ENCODE measurements around the gene SPDYE4.

The SPDYE4 gene

DNA sequence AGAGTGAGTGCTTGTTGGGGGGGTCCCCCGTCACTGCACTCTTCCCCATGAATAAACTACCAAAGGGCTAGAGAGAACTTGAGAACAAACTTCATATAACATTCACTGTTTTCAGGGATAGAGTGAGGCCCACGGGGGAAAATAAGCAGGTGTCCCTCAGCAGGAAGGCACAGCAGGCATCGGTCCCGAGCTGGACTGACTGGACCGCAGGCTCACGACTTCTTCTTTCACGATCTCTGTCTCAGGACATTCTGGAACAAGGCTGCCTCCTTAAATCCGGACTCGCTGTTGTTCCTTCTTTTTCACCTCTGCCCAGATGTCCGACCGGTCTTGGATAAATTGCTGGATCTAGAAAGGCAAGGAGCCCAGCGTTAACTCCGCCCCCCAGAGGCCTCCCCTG, 28.5 kb downstream of the SPDYE4 start:
- POLR2A ChIA-PET: no interaction called here
- CTCF ChIA-PET: no interaction called here
- TF ChIP-seq, protein P1, sequence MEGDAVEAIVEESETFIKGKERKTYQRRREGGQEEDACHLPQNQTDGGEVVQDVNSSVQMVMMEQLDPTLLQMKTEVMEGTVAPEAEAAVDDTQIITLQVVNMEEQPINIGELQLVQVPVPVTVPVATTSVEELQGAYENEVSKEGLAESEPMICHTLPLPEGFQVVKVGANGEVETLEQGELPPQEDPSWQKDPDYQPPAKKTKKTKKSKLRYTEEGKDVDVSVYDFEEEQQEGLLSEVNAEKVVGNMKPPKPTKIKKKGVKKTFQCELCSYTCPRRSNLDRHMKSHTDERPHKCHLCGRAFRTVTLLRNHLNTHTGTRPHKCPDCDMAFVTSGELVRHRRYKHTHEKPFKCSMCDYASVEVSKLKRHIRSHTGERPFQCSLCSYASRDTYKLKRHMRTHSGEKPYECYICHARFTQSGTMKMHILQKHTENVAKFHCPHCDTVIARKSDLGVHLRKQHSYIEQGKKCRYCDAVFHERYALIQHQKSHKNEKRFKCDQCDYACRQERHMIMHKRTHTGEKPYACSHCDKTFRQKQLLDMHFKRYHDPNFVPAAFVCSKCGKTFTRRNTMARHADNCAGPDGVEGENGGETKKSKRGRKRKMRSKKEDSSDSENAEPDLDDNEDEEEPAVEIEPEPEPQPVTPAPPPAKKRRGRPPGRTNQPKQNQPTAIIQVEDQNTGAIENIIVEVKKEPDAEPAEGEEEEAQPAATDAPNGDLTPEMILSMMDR (IDR thresholded peaks at IDR 0.05; ENCODE audit: insufficient read depth, low read length, missing control alignments): no peak

GRCh38 chr17:8729421-8729820, 28.9 kb downstream of the SPDYE4 start:
- TF ChIP-seq, protein P1 (IDR thresholded peaks at IDR 0.05; ENCODE audit: insufficient read depth, low read length, missing control alignments): no peak
- ChIA-PET POLR2A (no interaction called here), CTCF (no interaction called here)
- DNase-seq (ENCODE audit: low read depth, low spot score): no peak
- no peak overlapping the region for H3K4me3 ChIP-seq (ENCODE audit: low read depth, low read length)

More for the DNA sequence above, 28.5 kb downstream of the SPDYE4 start:
- no peak overlapping the region for H3K4me3 ChIP-seq (ENCODE audit: low read depth, low read length)
- no peak for DNase-seq (ENCODE audit: low read depth, low spot score)

DNA sequence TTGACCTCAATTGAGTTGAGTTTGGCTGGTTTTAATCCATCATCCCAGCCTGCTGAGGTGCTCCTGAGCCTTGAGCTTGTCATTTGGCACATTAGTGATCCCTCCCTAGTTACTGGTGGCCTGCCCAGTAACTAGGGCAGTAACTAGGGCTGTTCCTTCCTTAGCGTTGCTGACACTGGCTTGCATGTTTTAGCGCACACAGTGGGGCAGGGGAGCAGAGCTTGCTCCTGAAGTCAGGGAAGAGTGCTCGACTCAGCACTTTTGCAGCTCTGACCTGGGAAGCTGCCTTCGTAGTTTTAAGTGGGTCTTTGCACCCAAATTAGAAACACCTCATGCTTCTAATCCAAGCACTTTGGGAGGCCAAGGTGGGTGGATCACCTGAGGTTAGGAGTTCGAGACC, 29.4 kb downstream of the SPDYE4 start:
- ChIA-PET POLR2A (no interaction called here), CTCF (no interaction called here)
- H3K4me3 ChIP-seq (ENCODE audit: low read depth, low read length): no peak overlapping the region
- DNase-seq (ENCODE audit: low read depth, low spot score): no peak
- TF ChIP-seq, protein P1 (IDR thresholded peaks at IDR 0.05; ENCODE audit: insufficient read depth, low read length, missing control alignments): no peak

GRCh38 chr17:8728251-8728938, 30.0 kb downstream of the SPDYE4 start:
- H3K4me3 ChIP-seq (ENCODE audit: low read depth, low read length): no peak overlapping the region
- no peak for DNase-seq (ENCODE audit: low read depth, low spot score)
- ChIA-PET POLR2A (no interaction called here), CTCF (no interaction called here)
- TF ChIP-seq, protein P1 (IDR thresholded peaks at IDR 0.05; ENCODE audit: insufficient read depth, low read length, missing control alignments): no peak

- DNase-seq (ENCODE audit: low read depth, low spot score): no peak
- ChIA-PET CTCF (no interaction called here), POLR2A (no interaction called here)
- TF ChIP-seq, protein P1 (IDR thresholded peaks at IDR 0.05; ENCODE audit: insufficient read depth, low read length, missing control alignments): no peak
- no peak overlapping the region for H3K4me3 ChIP-seq (ENCODE audit: low read depth, low read length)
These were observed 31.3 kb downstream of the SPDYE4 start for GRCh38 chr17:8726941-8727555.

DNA sequence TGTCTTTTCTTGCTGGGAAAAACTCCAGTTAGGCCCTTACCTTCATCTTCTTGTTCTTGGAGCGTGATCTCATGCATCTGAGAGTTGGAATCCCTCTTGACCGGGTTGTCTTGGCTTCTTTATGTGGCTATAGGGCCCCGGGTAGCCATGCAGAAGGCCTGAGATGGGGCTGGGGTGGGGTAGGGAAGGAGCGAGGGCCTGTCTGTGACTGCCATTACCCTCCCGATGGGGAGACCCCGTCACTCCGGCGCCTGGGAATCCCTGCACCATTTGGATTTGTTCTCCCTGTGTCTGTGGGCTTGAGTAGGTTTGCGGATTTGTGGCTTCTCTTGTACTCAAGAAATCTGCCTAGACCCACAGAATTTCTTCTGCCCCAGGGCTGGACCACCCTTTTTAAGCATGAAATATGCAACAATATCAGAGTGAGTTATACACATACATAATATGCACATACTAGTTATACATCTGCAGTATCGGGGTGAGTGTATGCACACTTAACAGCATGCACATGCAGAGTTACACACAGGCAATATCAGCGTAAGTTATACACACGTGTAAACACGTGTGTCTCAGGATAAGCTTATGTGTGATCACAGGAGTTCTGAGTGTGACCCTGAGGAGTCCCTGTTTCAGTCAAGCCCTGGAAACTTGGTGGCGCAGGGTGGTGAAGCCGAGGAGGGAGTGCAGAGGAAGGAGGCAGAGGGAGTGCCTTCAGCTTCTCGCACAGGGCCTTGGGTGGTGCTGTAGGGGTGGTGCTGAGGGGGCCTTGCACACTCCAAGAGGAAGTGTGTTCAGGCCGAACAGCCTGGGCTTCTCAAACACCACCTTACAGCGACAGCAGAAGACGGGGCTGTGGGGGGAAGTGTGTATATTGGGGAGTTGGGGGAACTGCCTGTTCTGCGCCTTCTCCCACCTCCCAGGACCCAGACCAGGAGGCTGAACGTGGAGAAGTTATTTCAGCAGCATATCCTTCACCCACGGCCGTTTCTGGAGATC, 32.2 kb downstream of the SPDYE4 start:
- POLR2A ChIA-PET: no interaction called here
- DNase-seq (ENCODE audit: low read depth, low spot score): no peak
- CTCF ChIA-PET: no interaction called here
- TF ChIP-seq, protein P1 (IDR thresholded peaks at IDR 0.05; ENCODE audit: insufficient read depth, low read length, missing control alignments): no peak
- H3K4me3 ChIP-seq (ENCODE audit: low read depth, low read length): no peak overlapping the region
